Measurements from ENCODE around the gene PTPRC.

GRCh38 chr1:198630863-198631262 is 8.0 kb upstream of the PTPRC start:
- TF ChIP-seq TAF1 (IDR thresholded peaks at IDR 0.05; ENCODE audit: borderline replicate concordance, low read depth, low read length) (no peak), POLR2A (IDR thresholded peaks at IDR 0.05; ENCODE audit: low read depth, low read length) (no peak), POLR2AphosphoS5 (IDR thresholded peaks at IDR 0.05; ENCODE audit: low read depth, low read length) (no peak)

Data from GM12892 (cell line).